B cell (primary cell): ENCODE measurements around the gene HSPBP1. TPM values are rescaled to one million over a fixed set of nuclear protein-coding genes. Genes with fewer than 3 reads are reported as not detected.

Experiments used
- ATAC-seq: fragments of 200-7000 bp; cut with Tn5 transposase; one replicate; pipeline ENCODE4 v1.10.0; 2021; ENCODE audit warnings: low read depth, mild to moderate bottlenecking, moderate number of reproducible peaks, moderate library complexity
- CTCF ChIA-PET: fragments of 350-600 bp; sonication (Branson Sonifier 250); formaldehyde crosslinking; loops from one replicate; lab custom pipeline; 2021; ENCODE audit warnings: antibody characterized with exemption, inconsistent platforms; lab: Charles Lee
- POLR2A ChIA-PET: fragments of 350-600 bp; sonication (Branson Sonifier 250); formaldehyde crosslinking; loops from one replicate; lab custom pipeline; 2021; ENCODE audit warnings: antibody characterized with exemption; lab: Charles Lee
- DNase-seq: peaks from one replicate; pipeline ENCODE4 v3.0.0; 2013
- H2AFZ ChIP-seq: 2 replicates; pipeline ENCODE4 v1.6.1; 2012; ENCODE audit warnings: mild to moderate bottlenecking, low read depth, low read length; ENCODE audit not compliant: insufficient read depth, poor library complexity, severe bottlenecking
- H3K27ac ChIP-seq, 2 donors: 1 replicate in 1 of 2; 2 replicates in 1 of 2; pipeline ENCODE4 v1.5.1; 2012 to 2013; ENCODE audit warnings: low read length in 2 of 2, mild to moderate bottlenecking in 2 of 2, moderate library complexity in 1 of 2
- H3K27me3 ChIP-seq, 4 experiments: fragments of 200-600 bp in 1 of 4; sonication (generic) in 1 of 4; replicated peaks in 1 of 4; 1 replicate in 2 of 4; 2 replicates in 2 of 4; pipeline versions ENCODE4 v1.6.1 to v1.7.0; 2013 to 2016; ENCODE audit warnings: low read length in 3 of 4, mild to moderate bottlenecking in 2 of 4, mixed read lengths in 1 of 4, moderate library complexity in 1 of 4; ENCODE audit not compliant: insufficient read depth in 4 of 4, control insufficient read depth in 3 of 4; ENCODE audit errors: control extremely low read depth in 1 of 4
- H3K36me3 ChIP-seq, 2 experiments: replicated peaks in 1 of 2; 1 replicate in 1 of 2; 2 replicates in 1 of 2; pipeline versions ENCODE4 v1.6.1 to v1.7.1; 2013; ENCODE audit warnings: low read length in 1 of 2; ENCODE audit not compliant: insufficient read depth in 2 of 2, control insufficient read depth in 1 of 2; ENCODE audit errors: control extremely low read depth in 1 of 2, extremely low read depth in 1 of 2
- H3K4me1 ChIP-seq, 2 donors: fragments of 200-600 bp in 1 of 2; sonication (generic) in 1 of 2; 1 replicate in 1 of 2; 2 replicates in 1 of 2; pipeline versions ENCODE4 v1.5.1 to v1.6.1; 2013 to 2017; ENCODE audit warnings: low read length in 2 of 2; ENCODE audit not compliant: control insufficient read depth in 2 of 2, insufficient read depth in 2 of 2
- H3K4me2 ChIP-seq: replicated peaks from 2 replicates; pipeline ENCODE3; 2012; ENCODE audit warnings: mild to moderate bottlenecking, low read depth, low read length; ENCODE audit not compliant: poor library complexity, severe bottlenecking
- H3K4me3 ChIP-seq, 5 experiments: fragments of 200-600 bp in 1 of 5; sonication (generic) in 1 of 5; 1 replicate in 3 of 5; 2 replicates in 2 of 5; pipeline versions ENCODE4 v1.5.1 to v1.7.0; 2011 to 2016; ENCODE audit warnings: low read length in 4 of 5, mild to moderate bottlenecking in 4 of 5, low read depth in 2 of 5, control low read depth in 1 of 5, moderate library complexity in 1 of 5; ENCODE audit not compliant: insufficient read depth in 1 of 5; ENCODE audit errors: control extremely low read depth in 1 of 5, extremely low read depth in 1 of 5
- H3K79me2 ChIP-seq: fragments of 200-600 bp; sonication (generic); one replicate; pipeline ENCODE4 v1.6.0; 2016; ENCODE audit warnings: low read length; ENCODE audit not compliant: control insufficient read depth, insufficient read depth
- H3K9ac ChIP-seq: fragments of 200-600 bp; sonication (generic); 2 replicates; pipeline ENCODE4 v1.6.1; 2017; ENCODE audit warnings: mild to moderate bottlenecking, low read length, moderate library complexity
- H3K9me3 ChIP-seq, 3 donors: one replicate each; pipeline versions ENCODE4 v1.6.1 to v1.7.1; 2013; ENCODE audit warnings: low read length in 2 of 3; ENCODE audit not compliant: control insufficient read depth in 2 of 3, insufficient read depth in 1 of 3; ENCODE audit errors: control extremely low read depth in 1 of 3
- H4K20me1 ChIP-seq: 2 replicates; pipeline ENCODE4 v1.6.0; 2012; ENCODE audit warnings: mild to moderate bottlenecking, low read length; ENCODE audit not compliant: insufficient read depth, control insufficient read depth, poor library complexity, severe bottlenecking
- H3K27ac Mint-ChIP-seq: one replicate; pipeline ENCODE4 v1.8.0; 2021; ENCODE audit warnings: mixed read lengths
- H3K27me3 Mint-ChIP-seq: one replicate; pipeline ENCODE4 v1.8.0; 2021; ENCODE audit warnings: mixed read lengths
- H3K4me1 Mint-ChIP-seq: one replicate; pipeline ENCODE4 v1.8.0; 2021; ENCODE audit warnings: mixed read lengths
- H3K4me3 Mint-ChIP-seq: one replicate; pipeline ENCODE4 v1.8.0; 2021; ENCODE audit warnings: mixed read lengths
- H3K9me3 Mint-ChIP-seq: one replicate; pipeline ENCODE4 v1.8.0; 2022; ENCODE audit warnings: mixed read lengths; ENCODE audit not compliant: insufficient read depth
- CTCF ChIP-seq: fragments of 200-600 bp; IDR thresholded peaks from one replicate; pipeline ENCODE4 v1.8.0; 2022; ENCODE audit warnings: antibody characterized with exemption, mild to moderate bottlenecking
- EZH2 ChIP-seq: IDR thresholded peaks from 2 replicates; pipeline ENCODE4 v1.6.1; 2012; ENCODE audit warnings: borderline replicate concordance, low read depth, mild to moderate bottlenecking, moderate library complexity, low read length; ENCODE audit not compliant: insufficient read depth, poor library complexity, severe bottlenecking
- WGBS: methylation state at CpG from one replicate; pipeline ENCODE4 v1.1.5; 2013; ENCODE audit warnings: missing lambda C conversion rate; ENCODE audit not compliant: insufficient coverage; 5-methylcytosine and 5-hydroxymethylcytosine counted together
- intact Hi-C: fragments of 100-400 bp; cut with micrococcal nuclease; formaldehyde crosslinking; loops from one replicate; pipeline ENCODE4 v1.10.0; 2022
- polyA plus RNA-seq: library from polyadenylated mRNA; depleted of rRNA; stranded (reverse); fragments of >200 nt; gene quantifications from 2 replicates; pipeline ENCODE4 v1.2.3, GENCODE V29; 2012
- total RNA-seq, 2 donors: library from RNA; stranded (reverse); fragments of 120-200 nt in 1 of 2; gene quantifications; 1 replicate in 1 of 2; 2 replicates in 1 of 2; pipeline versions ENCODE4 v1.2.3 to v1.2.4, GENCODE V29; 2013 to 2022

HSPBP1 gene
- total and polyA plus RNA-seq, 2 donors (not counting 1 experiment from before 2014, with no cell fraction given) = 15.6 to 19.0 TPM

DNA sequence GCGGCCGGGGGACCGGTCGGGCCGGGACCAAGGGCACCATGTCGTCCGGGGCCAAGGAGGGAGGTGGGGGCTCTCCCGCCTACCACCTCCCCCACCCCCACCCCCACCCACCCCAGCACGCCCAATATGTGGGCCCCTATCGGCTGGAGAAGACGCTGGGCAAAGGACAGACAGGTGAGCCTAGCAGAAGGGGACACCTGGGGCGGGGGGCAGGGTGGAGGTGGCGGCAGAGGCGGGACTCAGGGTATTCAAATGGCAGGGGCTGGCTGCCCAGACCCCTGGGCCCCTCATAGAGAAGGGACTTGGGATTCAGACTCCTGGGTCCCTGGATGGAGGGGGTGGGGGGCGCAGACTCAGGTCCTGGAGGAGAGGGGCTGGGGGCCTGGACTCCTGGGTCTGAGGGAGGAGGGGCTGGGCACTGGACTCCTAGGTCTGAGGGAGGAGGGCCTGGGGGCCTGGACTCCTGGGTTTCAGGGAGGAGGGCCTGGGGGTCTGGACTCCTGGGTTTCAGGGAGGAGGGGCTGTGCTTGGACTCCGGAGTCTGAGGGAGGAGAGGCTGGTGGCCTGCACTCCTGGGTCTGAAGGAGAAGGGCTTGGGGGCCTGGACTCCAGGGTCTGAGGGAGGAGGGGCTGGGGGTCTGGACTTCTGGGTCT, 4.6 kb upstream of the HSPBP1 start:
- Histone ChIP-seq H3K27me3 (peaks cover 0 to 9% (median 3%) of the 10 kb centered on the region in 4 experiments), H2AFZ (no peak overlapping the region), H3K4me1 (peaks cover 19 to 27% of the 10 kb centered on the region in 2 donors), H3K9ac (no peak overlapping the region), H3K9me3 (peaks cover 0 to 4% (median 0%) of the 10 kb centered on the region in 3 donors), H3K79me2 (no peaks in the 10 kb centered on the region), H4K20me1 (no peaks in the 10 kb centered on the region), H3K36me3 (no peaks in the 10 kb centered on the region), H3K27ac (no peak overlapping the region), H3K4me2 (peak overlapping the region; percentile 59), H3K4me3 (no peak overlapping the region)
- ChIA-PET CTCF (interaction anchor here (8.9 kb wide), 1 partner anchor 30 kb away, joined by 56 read pairs; no protein-coding TSS in a partner anchor), POLR2A (no interaction called here)
- H3K27ac Mint-ChIP-seq = no peak overlapping the region
- 99% methylated on average over 7 of the region's 16 CpGs for WGBS
- ATAC-seq (no peak), DNase-seq (no peak)
- no peaks in the 10 kb centered on the region for H3K9me3 Mint-ChIP-seq
- peaks cover 31% of the 10 kb centered on the region for H3K4me1 Mint-ChIP-seq
- H3K27me3 Mint-ChIP-seq = peaks cover 7% of the 10 kb centered on the region
- no peak for TF ChIP-seq CTCF
- TF ChIP-seq EZH2 = no peak
- intact Hi-C loops = loop anchor here (10.0 kb wide), 1 partner anchor 320 kb away; the partner anchor contains the start of genes ZNF524 and ZNF865
- no peak overlapping the region for H3K4me3 Mint-ChIP-seq
